Activated naive CD4-positive, alpha-beta T cell treated with anti-CD3 and anti-CD28 coated beads for 36 hours (primary cell): Measurements from ENCODE around the gene VPS29. TPM values are rescaled to one million over a fixed set of nuclear protein-coding genes. Genes with fewer than 3 reads are reported as not detected.
"Not testable (repeated sequence)": the region's sequence is repeated elsewhere in the genome, so short reads cannot be mapped to it uniquely, and the experiment has no call there.

Experiments
- CTCF ChIA-PET: fragments of 350-600 bp; sonication (Branson Sonifier 250); formaldehyde crosslinking; loops from one replicate; lab custom pipeline; 2021; ENCODE audit warnings: antibody characterized with exemption; lab: Charles Lee
- DNase-seq: peaks from one replicate; pipeline ENCODE4 v3.0.0-alpha.2; 2020
- H3K27ac Mint-ChIP-seq: one replicate; pipeline ENCODE4 v1.8.0; 2021; ENCODE audit warnings: mild to moderate bottlenecking, mixed read lengths
- H3K27me3 Mint-ChIP-seq: one replicate; pipeline ENCODE4 v1.8.0; 2021; ENCODE audit warnings: low read depth, mixed read lengths
- H3K36me3 Mint-ChIP-seq: one replicate; pipeline ENCODE4 v1.8.0; 2021; ENCODE audit warnings: low read depth, mixed read lengths
- H3K4me1 Mint-ChIP-seq: one replicate; pipeline ENCODE4 v1.8.0; 2021; ENCODE audit warnings: low read depth, mixed read lengths
- H3K4me3 Mint-ChIP-seq: one replicate; pipeline ENCODE4 v1.8.0; 2021; ENCODE audit warnings: mild to moderate bottlenecking, moderate library complexity, mixed read lengths
- H3K9me3 Mint-ChIP-seq: one replicate; pipeline ENCODE4 v1.8.0; 2021; ENCODE audit warnings: mixed read lengths
- intact Hi-C: fragments of 100-400 bp; cut with micrococcal nuclease; formaldehyde crosslinking; loops from one replicate; pipeline ENCODE4 v1.15.1; 2023
- total RNA-seq, 2 experiments: library from RNA; stranded (reverse); gene quantifications; one replicate each; pipeline ENCODE4 v1.2.3, GENCODE V29; 2021

Gene VPS29
- total RNA-seq, 2 experiments from 2014 or later = 76.6 to 81.8 TPM

DNA sequence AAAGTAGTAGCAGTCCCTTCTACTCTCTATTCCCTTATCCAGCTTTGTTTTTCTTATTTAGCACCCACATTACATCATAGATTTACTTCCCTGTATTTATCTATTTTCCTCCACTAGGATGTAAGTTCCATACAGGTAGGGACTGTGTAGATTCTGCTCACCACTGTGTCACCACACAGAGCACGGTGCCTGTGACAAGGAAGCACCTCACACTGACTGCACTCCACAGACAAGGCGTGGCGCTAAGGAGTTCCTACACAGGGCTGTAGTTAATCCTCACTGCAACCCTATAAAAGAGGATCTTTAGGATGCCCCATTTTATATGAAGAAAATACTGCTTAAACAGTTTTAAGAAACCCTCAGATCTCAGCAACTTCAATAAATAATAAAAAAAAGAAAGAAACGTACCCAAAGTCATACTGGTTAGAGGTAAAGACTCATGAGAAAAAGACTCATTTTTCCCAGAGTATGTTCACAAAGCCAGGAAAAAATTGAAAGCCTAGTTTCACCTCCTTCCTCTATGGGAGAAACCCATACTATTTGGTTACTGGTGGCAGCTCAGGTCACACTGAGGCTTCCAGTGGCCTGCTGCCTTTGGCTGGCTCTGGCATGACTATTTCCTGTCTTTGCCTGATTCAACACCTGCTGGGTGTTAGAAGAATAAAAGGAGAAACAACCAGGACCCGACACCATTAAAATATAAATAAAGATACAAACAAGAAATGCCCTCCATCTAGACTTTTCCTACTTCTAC, 37.1 kb upstream of the VPS29 start:
- intact Hi-C loops = no loop called here
- no peaks in the 10 kb centered on the region for H3K9me3 Mint-ChIP-seq
- peaks cover 50% of the 10 kb centered on the region for H3K36me3 Mint-ChIP-seq

DNA sequence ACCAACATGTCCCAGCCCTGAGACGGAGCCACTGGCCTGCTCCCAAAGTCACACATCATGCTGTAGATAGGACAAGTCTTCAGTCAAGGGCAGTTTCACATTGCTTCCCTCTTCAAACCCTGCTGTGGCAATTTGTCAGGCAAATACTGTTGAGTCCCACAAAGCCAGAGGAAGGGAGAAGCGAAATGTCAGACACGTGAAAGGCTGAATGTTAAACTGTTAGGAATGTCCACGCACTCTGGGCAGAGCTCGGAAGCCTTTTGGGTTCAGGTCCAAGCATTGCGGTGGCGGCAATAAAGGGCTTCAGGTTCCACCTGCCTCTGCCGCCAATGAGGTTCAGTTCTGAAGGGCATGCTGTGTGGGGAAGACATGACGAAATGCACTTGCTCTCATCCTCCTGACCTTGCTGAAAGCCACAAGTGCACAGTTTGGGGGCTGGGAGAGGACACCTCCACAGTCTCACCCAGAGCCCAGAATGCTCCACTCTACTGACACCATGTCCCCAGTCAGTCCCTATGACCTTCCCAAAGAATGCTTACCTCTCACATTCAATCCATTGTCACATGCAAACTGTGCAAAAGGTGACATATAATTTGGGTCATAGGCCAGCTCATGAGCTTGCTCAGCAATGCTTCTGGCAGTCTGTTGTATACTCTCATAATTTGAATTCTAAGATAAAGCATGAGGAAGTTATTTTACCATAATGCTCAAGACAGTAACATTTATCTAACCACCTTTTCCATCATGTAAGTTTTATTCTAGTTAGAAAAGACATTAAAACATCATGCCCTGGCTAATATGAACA, 35.9 kb upstream of the VPS29 start:
- no peak for DNase-seq
- CTCF ChIA-PET = interaction anchor here (0.7 to 3.5 kb wide), 4 partner anchors 25 to 64 kb away, joined by 3 to 36 read pairs (median 4); no protein-coding TSS in a partner anchor

More for the DNA sequence above, 37.1 kb upstream of the VPS29 start:
- Mint-ChIP-seq H3K4me1 (peaks cover 32% of the 10 kb centered on the region), H3K4me3 (no peak overlapping the region), H3K27me3 (no peaks in the 10 kb centered on the region), H3K27ac (no peak overlapping the region)
- no peak for DNase-seq
- CTCF ChIA-PET = interaction anchor here (1.3 to 3.5 kb wide), 3 partner anchors 25 to 63 kb away, joined by 3 to 36 read pairs (median 3); no protein-coding TSS in a partner anchor

DNA sequence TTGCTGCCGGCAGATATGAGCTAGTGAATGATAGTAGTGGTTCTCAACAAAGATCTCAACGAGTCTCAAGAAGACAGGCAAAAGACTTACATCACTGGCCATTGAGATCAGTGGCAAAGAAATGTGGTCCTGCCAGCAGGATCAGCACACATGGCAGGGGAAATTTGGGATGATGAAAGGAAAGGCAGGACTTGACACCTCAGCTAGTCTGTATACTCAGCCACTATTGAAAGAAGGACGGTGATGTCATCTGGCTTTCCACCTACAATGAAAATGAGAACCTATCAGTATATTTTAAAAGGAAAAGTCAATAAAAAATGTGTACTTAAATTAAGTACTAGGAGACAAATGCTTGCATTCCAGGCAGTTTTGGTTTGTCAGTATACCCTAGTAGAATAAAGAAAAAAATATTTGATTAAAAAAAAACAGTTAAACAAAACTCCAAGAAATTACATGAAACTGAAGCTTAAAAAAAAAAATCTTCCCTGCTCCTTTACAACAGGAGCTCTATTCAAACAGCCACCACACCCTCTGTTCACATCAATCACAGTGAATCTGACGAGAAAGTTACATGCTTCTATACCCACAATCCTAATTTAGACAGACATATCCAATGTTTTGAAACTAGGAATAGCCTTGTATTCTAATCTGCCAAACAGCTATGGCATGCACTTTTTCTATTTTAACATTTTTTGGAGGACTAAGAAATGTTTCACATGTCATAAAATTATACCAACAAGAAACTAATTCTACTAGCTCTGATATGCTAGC, 35.1 kb upstream of the VPS29 start:
- peaks cover 30% of the 10 kb centered on the region for H3K4me1 Mint-ChIP-seq
- H3K4me3 Mint-ChIP-seq = no peak overlapping the region
- no peaks in the 10 kb centered on the region for H3K27me3 Mint-ChIP-seq
- H3K27ac Mint-ChIP-seq = peak overlapping the region; percentile 15
- intact Hi-C loops = no loop called here
- H3K9me3 Mint-ChIP-seq = no peaks in the 10 kb centered on the region
- no peak for DNase-seq
- CTCF ChIA-PET = interaction anchor here (0.7 to 3.5 kb wide), 3 partner anchors 25 to 65 kb away, joined by 3 to 36 read pairs (median 4); no protein-coding TSS in a partner anchor
- peaks cover 41% of the 10 kb centered on the region for H3K36me3 Mint-ChIP-seq

More for the DNA sequence above, 35.9 kb upstream of the VPS29 start:
- intact Hi-C loops = no loop called here
- Mint-ChIP-seq H3K27me3 (no peaks in the 10 kb centered on the region), H3K36me3 (peaks cover 45% of the 10 kb centered on the region), H3K4me3 (no peak overlapping the region), H3K4me1 (peaks cover 29% of the 10 kb centered on the region), H3K9me3 (no peaks in the 10 kb centered on the region), H3K27ac (peak overlapping the region; percentile 15)

DNA sequence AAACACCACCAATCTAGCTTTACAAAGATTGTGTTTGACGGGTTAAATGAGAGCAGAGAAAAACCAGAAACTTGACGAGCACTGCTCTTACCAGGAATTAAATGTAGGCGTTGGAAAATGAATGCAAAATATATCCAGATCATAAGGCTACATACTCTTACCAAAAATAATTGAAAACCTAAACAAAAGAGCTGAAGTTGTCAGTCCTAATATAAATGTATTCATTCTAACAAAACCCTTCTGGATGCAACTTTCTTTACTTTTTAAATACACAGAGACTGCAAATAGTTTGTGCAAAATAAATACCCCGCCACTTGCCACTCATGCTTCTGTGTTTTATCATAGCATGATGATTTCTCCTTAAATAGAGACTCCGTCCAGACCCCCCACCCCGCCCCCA, 32.9 kb upstream of the VPS29 start:
- intact Hi-C loops = no loop called here
- H3K27ac Mint-ChIP-seq = no peak overlapping the region
- H3K9me3 Mint-ChIP-seq = no peaks in the 10 kb centered on the region
- CTCF ChIA-PET = interaction anchor here (10.1 kb wide), 1 partner anchor 67 kb away, joined by 82 read pairs; no protein-coding TSS in a partner anchor
- H3K4me1 Mint-ChIP-seq = peaks cover 35% of the 10 kb centered on the region
- H3K27me3 Mint-ChIP-seq = no peaks in the 10 kb centered on the region
- H3K4me3 Mint-ChIP-seq = no peak overlapping the region
- peaks cover 43% of the 10 kb centered on the region for H3K36me3 Mint-ChIP-seq
- DNase-seq = no peak

DNA sequence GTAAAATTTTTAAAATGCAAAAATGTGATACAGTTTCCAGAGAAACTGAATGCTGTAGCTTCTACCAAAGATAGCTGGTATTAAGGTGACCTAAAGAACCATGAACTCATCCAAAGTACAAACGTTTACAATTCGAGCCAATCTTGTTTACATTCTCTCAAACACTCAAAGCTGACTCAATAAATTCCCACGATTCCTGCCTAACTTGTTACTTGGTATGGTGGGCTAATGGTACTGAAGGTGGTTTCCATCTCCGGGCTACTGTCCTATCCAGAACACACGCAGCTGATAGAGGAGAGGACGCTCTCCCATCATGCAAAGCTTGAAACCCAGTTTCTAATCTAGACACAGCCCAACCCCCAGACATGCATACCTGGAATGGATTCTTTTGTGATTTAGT, 31.7 kb upstream of the VPS29 start:
- DNase-seq = no peak
- intact Hi-C loops = no loop called here
- peaks cover 30% of the 10 kb centered on the region for H3K4me1 Mint-ChIP-seq
- H3K27ac Mint-ChIP-seq = no peak overlapping the region
- peaks cover 37% of the 10 kb centered on the region for H3K36me3 Mint-ChIP-seq
- H3K4me3 Mint-ChIP-seq = no peak overlapping the region
- H3K9me3 Mint-ChIP-seq = no peaks in the 10 kb centered on the region
- no peaks in the 10 kb centered on the region for H3K27me3 Mint-ChIP-seq
- CTCF ChIA-PET = interaction anchor here (0.6 to 10.1 kb wide), 3 partner anchors 21 to 1608 kb away, joined by 3 to 82 read pairs (median 26); no protein-coding TSS in a partner anchor

DNA sequence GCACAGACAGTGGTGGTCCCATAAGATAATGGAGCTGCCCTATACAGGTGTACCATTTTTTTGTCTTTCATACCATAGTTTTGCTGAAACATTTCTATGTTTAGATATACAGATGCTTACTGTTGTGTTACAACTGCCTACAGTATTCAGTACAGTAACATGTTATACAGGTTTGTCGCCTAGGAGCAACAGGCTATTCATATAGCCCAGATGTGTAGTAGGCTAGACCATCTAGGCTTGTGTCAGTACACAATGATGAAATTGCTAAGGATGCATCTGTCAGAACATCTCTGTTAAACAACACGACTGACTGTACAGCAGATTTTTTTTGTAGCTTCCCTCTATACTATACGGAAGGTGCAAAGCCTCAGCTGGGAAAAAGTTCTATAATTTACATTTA, 30.7 kb upstream of the VPS29 start:
- no peaks in the 10 kb centered on the region for H3K9me3 Mint-ChIP-seq
- no peak overlapping the region for H3K4me3 Mint-ChIP-seq
- H3K4me1 Mint-ChIP-seq = peaks cover 30% of the 10 kb centered on the region
- H3K27me3 Mint-ChIP-seq = no peaks in the 10 kb centered on the region
- no peak overlapping the region for H3K27ac Mint-ChIP-seq
- intact Hi-C loops = no loop called here
- H3K36me3 Mint-ChIP-seq = peaks cover 29% of the 10 kb centered on the region
- DNase-seq = no peak
- CTCF ChIA-PET = interaction anchor here (1.0 to 10.1 kb wide), 4 partner anchors 20 to 83 kb away, joined by 3 to 82 read pairs (median 15); partner anchors contain the start of gene ARPC3

DNA sequence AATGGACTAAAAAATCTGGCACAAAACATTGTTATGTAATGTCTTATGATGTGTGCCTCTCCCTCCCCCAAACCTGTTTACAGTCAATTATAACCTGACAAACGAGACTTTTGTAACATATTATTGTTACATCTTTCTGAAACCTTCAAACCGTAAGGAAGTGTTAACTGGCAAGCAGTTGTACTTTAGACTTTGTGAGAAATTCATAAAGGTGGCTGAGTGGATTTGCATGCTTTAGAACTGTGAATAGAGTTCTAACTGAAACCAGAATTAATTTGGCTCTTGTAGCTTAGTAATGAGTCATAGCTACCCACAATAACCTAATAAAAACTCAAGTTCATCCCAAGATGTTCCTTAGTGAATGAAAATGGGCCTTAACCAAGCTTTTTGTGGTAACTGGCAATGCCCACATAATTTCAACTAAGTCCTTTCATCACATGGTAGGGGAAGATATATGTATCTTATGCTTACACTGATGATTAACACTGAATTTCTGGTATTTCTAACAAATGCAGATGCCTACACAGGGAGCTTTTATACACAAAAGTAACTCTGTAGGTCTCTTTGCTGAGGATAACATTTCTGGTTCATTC, 29.9 kb upstream of the VPS29 start:
- no peak for DNase-seq
- Mint-ChIP-seq H3K4me3 (no peak overlapping the region), H3K36me3 (peaks cover 26% of the 10 kb centered on the region), H3K27ac (peak overlapping the region; percentile 37), H3K27me3 (no peaks in the 10 kb centered on the region), H3K4me1 (peaks cover 28% of the 10 kb centered on the region), H3K9me3 (no peaks in the 10 kb centered on the region)
- intact Hi-C loops = loop anchor here (1.0 kb wide), 1 partner anchor 46 kb away; no protein-coding TSS in a partner anchor
- CTCF ChIA-PET = interaction anchor here (1.0 to 10.1 kb wide), 4 partner anchors 19 to 82 kb away, joined by 4 to 82 read pairs (median 15); partner anchors contain the start of gene ARPC3

DNA sequence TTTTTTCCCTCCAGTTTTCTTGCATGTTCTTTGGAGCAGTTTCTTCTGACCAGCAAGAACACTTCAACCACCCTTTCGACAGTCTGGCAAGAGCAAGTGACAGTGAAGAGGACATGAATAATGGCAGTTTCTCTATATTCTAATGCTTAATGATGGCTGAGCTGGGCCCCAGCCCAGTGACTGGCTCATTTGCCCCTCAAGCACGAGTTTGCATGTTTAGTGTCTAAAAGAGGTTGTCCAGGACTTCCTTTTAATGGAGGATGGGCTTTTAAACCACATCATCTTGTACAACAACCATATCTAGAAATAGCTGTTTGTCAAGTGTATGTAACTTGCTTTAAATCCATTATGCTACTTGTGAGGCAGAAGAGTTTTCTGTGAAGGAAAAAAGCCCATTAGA, 28.6 kb upstream of the VPS29 start:
- Mint-ChIP-seq H3K27ac (no peak overlapping the region), H3K36me3 (peaks cover 16% of the 10 kb centered on the region), H3K4me1 (peaks cover 24% of the 10 kb centered on the region), H3K4me3 (no peak overlapping the region), H3K27me3 (no peaks in the 10 kb centered on the region), H3K9me3 (no peaks in the 10 kb centered on the region)
- intact Hi-C loops = no loop called here
- DNase-seq = no peak
- CTCF ChIA-PET = interaction anchor here (3.2 to 10.1 kb wide), 2 partner anchors 18 to 71 kb away, joined by 26 to 82 read pairs; no protein-coding TSS in a partner anchor

DNA sequence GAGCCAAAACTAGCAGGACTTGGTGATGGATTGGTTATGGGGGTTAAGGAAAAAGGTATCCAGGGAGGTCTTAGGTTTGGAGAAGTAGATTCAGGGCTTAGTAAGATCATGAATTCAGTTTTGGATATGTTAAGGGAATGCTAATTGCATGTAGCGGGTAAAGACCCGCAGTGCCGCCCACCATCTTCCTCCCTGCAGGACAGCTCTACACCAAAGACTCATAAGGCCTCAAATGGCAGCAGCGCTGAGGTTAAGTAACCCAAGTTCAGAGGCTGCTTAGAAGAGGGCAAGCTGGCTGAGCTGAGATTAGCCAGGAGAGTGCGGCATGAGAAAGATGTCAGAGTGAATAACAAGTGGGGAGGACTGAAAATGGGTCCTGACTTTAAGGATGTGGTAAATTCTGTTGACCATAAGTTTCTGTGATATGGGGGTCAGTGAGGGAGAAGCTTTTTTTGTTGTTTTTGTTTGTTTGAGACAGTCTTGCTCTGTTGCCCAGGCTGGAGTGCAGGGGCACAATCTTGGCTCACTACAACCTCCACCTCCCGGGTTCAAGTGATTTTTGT, 26.4 kb upstream of the VPS29 start:
- no peaks in the 10 kb centered on the region for H3K27me3 Mint-ChIP-seq
- H3K36me3 Mint-ChIP-seq = peaks cover 12% of the 10 kb centered on the region
- no peaks in the 10 kb centered on the region for H3K9me3 Mint-ChIP-seq
- H3K27ac Mint-ChIP-seq = no peak overlapping the region
- H3K4me1 Mint-ChIP-seq = peaks cover 20% of the 10 kb centered on the region
- intact Hi-C loops = no loop called here
- no peak for DNase-seq
- CTCF ChIA-PET = interaction anchor here (0.7 to 10.1 kb wide), 5 partner anchors 18 to 473 kb away, joined by 3 to 82 read pairs (median 4); no protein-coding TSS in a partner anchor
- H3K4me3 Mint-ChIP-seq = no peak overlapping the region

DNA sequence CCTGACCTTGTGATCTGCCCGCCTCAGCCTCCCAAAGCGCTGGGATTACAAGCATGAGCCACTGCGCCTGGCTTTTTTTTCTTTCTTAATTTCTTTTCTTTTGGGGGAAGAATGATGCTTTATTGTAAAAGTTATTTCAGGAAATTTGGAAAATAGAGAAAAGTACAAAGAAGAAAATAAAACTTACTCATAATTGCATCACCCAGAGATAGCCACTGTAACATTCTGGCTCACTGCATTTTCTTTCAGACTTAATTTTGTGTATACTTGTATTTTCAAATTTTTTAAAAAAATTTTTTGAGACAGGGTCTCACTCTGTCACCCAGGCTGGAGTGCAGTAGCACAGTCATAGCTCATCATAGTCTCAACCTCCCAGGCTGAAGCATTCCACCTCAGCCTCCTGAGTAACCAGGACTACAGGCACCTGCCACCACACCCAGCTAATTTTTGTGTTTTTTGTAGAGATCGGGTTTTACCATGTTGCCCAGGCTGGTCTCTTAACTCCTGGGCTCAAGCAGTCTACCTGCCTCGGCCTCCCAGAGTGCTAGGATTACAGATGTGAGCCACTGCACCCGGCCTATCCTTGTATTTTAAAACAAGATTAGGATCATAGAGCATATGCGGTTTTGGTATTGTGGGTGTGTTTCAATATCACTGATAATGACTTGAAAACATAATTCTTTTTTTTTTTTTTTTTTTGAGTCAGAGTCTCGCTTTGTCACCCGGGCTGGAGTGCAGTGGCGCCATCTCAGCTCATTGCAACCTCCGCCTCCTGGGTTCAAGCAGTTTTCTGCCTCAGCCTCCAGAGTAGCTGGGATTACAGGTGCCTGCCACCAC, 19.2 kb upstream of the VPS29 start:
- H3K4me1 Mint-ChIP-seq, H3K27me3 Mint-ChIP-seq, H3K27ac Mint-ChIP-seq, H3K9me3 Mint-ChIP-seq, H3K4me3 Mint-ChIP-seq, intact Hi-C loops, H3K36me3 Mint-ChIP-seq: not testable (repeated sequence)
- peak; percentile 19 for DNase-seq
- CTCF ChIA-PET = interaction anchor here (0.6 to 2.6 kb wide), 3 partner anchors 64 to 1817 kb away, joined by 3 to 12 read pairs (median 3); no protein-coding TSS in a partner anchor
